Stimulated activated memory B cell treated with anti-CD40 and anti-IgM and Interleukin-4, amounts not matched to agents 10 μg/mL and 1 μg/mL and 100 μg/mL, for 72 hours (primary cell): ENCODE measurements around the gene COL8A2.
"Not testable (repeated sequence)": the region's sequence is repeated elsewhere in the genome, so short reads cannot be mapped to it uniquely, and the experiment has no call there.

Experiments
- ATAC-seq: fragments of 150-1000 bp; cut with Tn5 transposase; 2 replicates; pipeline ENCODE4 v1.10.0; 2021
- H3K27ac Mint-ChIP-seq: one replicate; pipeline ENCODE4 v1.8.0; 2022; ENCODE audit warnings: mild to moderate bottlenecking, mixed read lengths
- H3K27me3 Mint-ChIP-seq: one replicate; pipeline ENCODE4 v1.8.0; 2022; ENCODE audit warnings: mixed read lengths
- H3K36me3 Mint-ChIP-seq: one replicate; pipeline ENCODE4 v1.8.0; 2022; ENCODE audit warnings: mixed read lengths
- H3K4me1 Mint-ChIP-seq: one replicate; pipeline ENCODE4 v1.8.0; 2022; ENCODE audit warnings: mixed read lengths
- H3K4me3 Mint-ChIP-seq: one replicate; pipeline ENCODE4 v1.8.0; 2022; ENCODE audit warnings: mild to moderate bottlenecking, moderate library complexity, mixed read lengths
- H3K9me3 Mint-ChIP-seq: one replicate; pipeline ENCODE4 v1.8.0; 2022; ENCODE audit warnings: mixed read lengths

Gene COL8A2

DNA sequence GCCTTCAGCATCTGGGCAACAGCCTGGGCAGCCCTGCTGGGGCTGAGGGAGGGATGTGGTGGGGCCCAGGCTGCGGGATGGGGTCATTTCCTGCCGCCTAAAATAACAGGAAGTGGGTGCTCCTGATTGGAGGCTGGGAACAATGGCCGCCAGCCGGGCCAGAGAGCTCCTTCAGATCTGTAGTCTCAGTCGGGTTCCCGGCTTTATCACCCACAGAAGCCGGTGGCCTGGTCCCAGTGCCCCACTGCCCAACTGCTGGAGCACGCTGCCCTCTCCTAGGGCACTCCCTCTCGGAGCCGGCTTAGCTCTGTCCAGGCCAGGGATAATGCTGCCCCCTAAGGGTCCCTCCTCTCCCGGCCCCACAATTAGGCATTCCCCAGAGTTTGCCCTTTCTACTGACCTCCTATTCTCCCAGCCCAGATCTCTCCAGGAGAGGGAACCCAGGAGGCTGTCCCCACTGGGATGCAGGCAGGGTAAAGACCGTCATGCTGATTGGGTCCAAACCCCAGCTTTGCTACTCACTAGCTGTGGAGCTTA, 36.0 kb upstream of the COL8A2 start:
- Mint-ChIP-seq H3K4me1 (peaks cover 68% of the 10 kb centered on the region), H3K36me3 (peaks cover 9% of the 10 kb centered on the region), H3K27ac (peak overlapping the region; percentile 94), H3K4me3 (peak overlapping the region; percentile 79), H3K27me3 (no peaks in the 10 kb centered on the region), H3K9me3 (no peaks in the 10 kb centered on the region)
- peak; percentile 52 for ATAC-seq

DNA sequence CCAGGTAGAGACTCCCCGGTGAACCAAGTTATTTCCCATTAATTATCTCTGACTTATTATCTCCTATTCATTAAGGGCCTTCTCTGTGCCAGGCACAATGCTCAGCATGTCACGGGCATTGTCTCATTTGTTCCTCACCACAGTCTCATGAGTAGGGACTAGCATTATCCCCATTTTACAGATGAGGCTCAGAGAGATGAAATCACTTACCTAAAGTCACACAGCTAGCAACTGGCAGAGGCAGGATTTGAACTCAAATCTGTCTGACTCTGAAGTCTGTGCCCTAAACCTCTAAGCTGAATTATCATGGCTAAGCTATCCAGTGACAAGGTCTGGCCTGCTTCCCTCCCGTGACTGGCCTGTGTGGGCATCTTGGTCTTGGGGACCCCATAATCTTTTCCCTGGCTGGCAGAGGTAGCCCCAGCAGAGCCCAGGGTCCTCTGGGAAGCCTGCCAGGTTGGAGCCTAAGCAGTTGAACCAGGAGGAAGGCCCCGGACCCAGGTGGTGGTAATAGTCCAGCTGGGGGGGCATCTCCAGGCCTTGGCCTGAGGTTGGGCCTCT, 35.4 kb upstream of the COL8A2 start:
- no peak for ATAC-seq
- peaks cover 69% of the 10 kb centered on the region for H3K4me1 Mint-ChIP-seq
- H3K27ac Mint-ChIP-seq: peak overlapping the region; percentile 94
- no peaks in the 10 kb centered on the region for H3K9me3 Mint-ChIP-seq
- peak overlapping the region; percentile 79 for H3K4me3 Mint-ChIP-seq
- H3K27me3 Mint-ChIP-seq: no peaks in the 10 kb centered on the region
- peaks cover 9% of the 10 kb centered on the region for H3K36me3 Mint-ChIP-seq

DNA sequence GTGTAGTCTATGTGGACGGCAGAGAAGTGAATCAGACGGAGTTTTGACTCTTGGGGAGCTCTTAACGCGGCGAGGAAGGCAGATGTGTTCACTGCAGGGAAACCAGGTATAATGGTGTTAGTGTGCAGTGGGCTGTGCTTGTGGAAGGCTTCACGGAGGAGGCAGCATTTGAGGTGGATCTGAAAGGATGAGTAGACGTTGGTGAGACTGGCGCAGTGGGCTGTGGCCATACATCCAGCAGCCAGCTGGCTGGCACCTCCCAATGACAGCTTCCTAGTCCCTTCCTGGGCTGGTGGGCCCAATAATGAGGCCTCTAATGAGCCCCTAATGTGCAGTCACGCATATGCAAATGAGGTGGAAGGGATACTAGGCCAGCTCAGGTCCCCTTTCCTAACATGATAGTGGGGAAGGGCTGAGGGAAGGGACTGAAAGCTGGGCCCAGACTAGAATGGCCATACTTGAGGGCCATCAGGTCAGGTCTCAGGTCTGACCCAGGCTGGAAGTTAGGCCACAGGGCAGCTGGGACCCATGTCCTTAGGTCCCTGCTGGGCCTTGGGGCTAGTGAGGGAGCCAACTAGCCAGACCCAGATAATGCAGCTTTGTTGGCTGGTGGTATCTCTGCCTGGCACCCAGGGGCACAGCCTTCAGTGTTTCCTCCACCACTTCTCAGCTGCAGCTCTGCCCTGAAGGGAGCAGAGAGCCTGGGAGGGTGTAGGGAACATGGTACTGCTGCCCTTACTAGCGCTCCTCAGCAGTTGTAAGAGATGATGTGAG, 34.8 kb upstream of the COL8A2 start:
- no peaks in the 10 kb centered on the region for H3K27me3 Mint-ChIP-seq
- peak overlapping the region; percentile 94 for H3K27ac Mint-ChIP-seq
- peaks cover 74% of the 10 kb centered on the region for H3K4me1 Mint-ChIP-seq
- H3K9me3 Mint-ChIP-seq: no peaks in the 10 kb centered on the region
- peaks cover 8% of the 10 kb centered on the region for H3K36me3 Mint-ChIP-seq
- ATAC-seq: no peak
- no peak overlapping the region for H3K4me3 Mint-ChIP-seq

DNA sequence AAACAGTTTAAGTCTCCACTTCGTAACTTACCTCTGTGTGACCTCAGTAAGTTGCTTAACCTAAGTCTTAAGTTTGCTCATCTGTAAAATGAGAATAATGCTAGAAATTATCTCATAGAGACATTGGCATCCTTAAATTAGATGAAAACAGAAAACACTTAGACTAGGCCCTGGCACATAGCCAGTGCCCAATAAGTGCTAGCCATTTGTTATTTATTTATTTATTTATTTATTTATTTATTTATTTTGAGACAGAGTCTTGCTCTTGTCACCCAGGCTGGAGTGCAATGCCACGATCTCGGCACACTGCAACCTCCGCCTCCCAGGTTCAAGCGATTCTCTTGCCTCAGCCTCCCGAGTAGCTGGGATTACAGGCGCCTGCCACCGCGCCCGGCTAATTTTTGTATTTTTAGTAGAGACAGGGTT, 33.8 kb upstream of the COL8A2 start:
- peak overlapping the region; percentile 94 for H3K27ac Mint-ChIP-seq
- not testable (repeated sequence) for H3K9me3 Mint-ChIP-seq, H3K36me3 Mint-ChIP-seq, H3K27me3 Mint-ChIP-seq, ATAC-seq, H3K4me3 Mint-ChIP-seq
- peaks cover 73% of the 10 kb centered on the region for H3K4me1 Mint-ChIP-seq

DNA sequence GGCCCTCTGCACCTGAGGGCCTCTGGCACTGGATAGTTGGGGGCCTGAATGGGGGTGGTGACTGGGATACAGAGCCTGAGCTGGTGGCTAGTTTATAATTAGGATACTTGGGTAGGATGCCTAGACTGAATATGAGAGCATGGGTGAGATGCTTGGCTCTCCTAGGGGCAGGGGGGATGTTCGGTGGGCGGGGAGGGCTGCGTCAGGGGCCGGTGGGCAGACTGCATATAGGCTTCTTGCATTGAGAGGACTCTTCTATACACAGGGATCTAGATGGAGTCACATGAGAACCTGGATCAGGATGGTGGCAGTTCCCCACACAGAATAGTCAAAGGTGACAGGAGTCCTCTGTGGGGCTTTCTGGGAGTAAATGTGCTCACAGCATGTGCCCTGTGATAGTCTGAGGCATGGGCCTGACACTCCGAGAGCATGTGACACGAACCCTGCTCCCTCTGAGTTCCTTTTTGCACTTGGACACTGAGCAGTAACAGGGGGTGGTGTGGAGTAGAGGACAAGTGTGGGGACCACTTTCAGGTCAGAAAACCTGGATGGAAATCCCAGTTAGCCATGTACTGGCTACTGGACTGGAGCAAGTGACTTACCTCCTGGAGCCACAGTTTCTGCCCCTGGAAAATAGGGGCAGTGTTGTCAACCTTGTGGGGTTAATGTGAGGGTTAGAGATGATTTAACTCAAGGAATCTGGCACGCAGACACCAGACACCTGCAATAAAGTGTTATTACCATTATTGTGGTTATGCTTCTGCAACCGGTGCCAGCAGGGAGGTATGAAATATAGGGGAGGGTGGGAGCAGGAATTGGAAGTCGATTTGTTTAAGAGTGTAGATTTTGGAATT, 33.2 kb upstream of the COL8A2 start:
- no peak for ATAC-seq
- H3K4me1 Mint-ChIP-seq: peaks cover 79% of the 10 kb centered on the region
- H3K4me3 Mint-ChIP-seq: peak overlapping the region; percentile 96
- no peaks in the 10 kb centered on the region for H3K9me3 Mint-ChIP-seq
- no peaks in the 10 kb centered on the region for H3K36me3 Mint-ChIP-seq
- H3K27ac Mint-ChIP-seq: peak overlapping the region; percentile 99
- H3K27me3 Mint-ChIP-seq: no peaks in the 10 kb centered on the region

DNA sequence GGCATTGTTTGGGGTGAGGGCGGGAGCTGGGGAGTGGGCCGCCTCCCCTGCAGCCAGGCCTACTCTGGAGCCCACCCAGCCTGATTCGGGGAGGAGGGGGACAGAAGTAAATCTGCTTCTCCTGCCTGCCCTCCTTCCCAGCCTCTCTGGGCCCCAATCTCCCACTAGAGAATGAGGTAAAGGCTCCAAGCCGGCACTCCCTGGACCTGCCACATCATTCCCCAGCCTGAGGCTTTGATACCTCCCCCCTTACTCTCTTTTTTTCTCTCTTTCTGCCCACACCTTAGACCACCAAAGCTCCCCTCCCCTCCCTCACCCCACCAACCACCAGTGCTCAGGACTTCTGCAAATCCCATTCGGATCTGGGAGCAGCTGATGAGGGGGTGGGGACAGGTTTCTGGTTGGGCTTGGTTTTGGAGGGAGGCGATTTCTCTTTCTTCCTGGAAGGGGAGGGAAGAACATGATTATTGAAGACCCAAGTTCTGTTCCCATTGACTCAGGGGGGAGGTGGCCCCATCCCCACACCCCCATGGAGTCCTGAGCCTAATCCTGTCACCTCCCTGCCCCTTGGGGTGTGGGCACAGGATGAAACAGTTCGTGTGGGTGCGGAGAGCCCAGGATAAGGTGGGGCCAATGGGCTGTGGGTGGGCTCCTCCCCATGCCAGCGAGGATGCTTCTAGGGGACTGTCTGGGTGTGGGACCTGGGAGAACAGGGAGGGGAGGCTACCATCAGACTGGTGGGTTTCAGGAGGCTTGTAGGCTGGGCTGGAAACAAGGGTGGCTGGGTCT, 32.3 kb upstream of the COL8A2 start:
- H3K27me3 Mint-ChIP-seq: no peaks in the 10 kb centered on the region
- H3K4me3 Mint-ChIP-seq: peak overlapping the region; percentile 96
- H3K9me3 Mint-ChIP-seq: no peaks in the 10 kb centered on the region
- no peaks in the 10 kb centered on the region for H3K36me3 Mint-ChIP-seq
- H3K27ac Mint-ChIP-seq: peak overlapping the region; percentile 99
- ATAC-seq: no peak
- peaks cover 80% of the 10 kb centered on the region for H3K4me1 Mint-ChIP-seq

DNA sequence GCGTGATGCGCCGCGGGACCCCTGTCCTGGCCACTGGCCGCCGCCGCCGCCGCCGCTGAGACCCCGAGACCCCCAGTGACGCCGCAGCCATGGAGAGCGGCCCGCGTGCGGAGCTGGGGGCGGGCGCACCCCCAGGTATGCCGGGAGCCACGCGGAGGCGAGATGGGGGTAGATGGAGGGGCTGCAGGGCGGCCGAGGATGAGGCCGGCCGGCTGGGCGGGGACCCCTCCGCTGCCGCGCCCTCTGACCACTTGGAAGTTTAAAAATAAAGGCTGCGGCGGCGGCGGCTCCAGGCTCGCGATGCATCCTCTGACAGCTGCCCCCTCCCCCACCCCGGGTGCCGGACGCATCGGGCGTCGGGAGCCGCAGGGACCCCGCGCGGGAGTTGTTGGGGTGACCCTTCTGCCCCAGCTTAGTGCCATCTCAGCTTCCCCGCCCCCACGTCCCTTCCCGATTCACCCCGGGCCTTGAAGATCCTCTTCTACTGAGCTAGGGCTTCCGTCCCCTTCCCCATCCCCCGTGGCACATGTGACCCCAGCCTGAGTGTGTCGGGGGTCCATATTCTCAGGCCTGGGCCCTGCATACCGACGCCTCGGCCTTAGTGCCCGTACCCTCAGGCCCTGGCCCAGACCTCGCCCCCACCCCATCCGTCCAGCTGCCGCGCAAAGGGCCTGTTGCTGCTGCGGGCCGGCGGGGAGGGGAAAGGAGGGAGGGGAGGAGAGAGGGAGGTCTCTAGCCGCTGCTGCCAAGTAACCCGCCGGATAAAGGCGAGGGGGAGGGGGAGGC, 31.5 kb upstream of the COL8A2 start:
- no peaks in the 10 kb centered on the region for H3K36me3 Mint-ChIP-seq
- H3K4me3 Mint-ChIP-seq: peak overlapping the region; percentile 96
- H3K27ac Mint-ChIP-seq: peak overlapping the region; percentile 99
- no peaks in the 10 kb centered on the region for H3K9me3 Mint-ChIP-seq
- peaks cover 80% of the 10 kb centered on the region for H3K4me1 Mint-ChIP-seq
- H3K27me3 Mint-ChIP-seq: no peaks in the 10 kb centered on the region
- peak; percentile 10 for ATAC-seq

DNA sequence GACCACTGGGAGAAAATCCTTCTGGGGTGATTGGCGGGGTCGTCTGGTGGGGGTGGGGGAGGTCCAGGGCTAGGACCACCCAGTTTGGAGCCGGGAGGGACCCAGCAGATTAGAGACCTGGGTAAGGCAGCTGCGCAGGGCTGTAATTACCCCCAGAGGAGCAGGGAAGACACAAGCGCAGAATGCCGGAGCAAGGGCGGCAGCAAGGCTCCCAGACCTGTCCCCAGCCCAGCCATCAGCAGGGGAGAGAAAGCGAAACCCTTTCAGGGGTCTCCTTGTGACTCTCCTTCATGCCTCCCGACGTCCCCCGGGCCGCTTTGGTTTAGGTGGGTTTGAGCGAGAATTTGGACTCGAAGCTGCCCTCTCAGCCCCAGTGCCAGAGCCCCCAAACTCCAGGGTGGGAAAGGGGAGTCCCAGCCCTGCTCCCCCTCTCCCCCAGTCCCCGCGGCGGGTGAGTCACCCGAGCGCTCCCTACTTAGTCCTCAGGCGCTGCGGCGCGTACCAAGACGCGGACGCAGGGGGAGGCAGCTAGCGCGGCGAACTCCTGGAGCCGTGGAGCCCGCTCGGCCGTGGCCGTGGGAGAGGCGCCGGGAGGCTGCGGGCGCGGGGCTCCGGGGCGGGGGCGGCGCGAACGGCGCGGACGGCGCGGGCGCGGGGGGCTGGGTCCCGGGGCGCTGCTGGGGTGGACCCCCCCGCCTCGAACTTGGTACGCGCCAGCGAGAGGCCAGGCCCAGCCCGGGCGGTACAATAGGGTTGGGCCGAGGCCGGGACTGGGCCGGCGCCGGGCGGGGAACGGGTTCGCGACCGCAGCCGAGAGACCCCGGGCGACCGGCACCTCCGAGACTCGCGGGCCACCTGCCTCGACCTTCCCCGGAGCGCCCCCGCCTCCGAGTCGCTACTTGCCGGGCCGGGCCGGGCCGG, 30.6 kb upstream of the COL8A2 start, which contains the start of gene MAP7D1:
TSS of gene MAP7D1 (plus strand) at position 753 of the 921 bp plus-strand sequence. CDS start 258 bp downstream, outside the sequence.
- Mint-ChIP-seq H3K27me3 (no peaks in the 10 kb centered on the region), H3K27ac (peak within 1 kb of the TSS; percentile 99), H3K36me3 (no peaks in the 10 kb centered on the region), H3K4me1 (peaks cover 80% of the 10 kb centered on the region), H3K9me3 (no peaks in the 10 kb centered on the region), H3K4me3 (peak within 1 kb of the TSS; percentile 96)
- peak; percentile 91 for ATAC-seq

DNA sequence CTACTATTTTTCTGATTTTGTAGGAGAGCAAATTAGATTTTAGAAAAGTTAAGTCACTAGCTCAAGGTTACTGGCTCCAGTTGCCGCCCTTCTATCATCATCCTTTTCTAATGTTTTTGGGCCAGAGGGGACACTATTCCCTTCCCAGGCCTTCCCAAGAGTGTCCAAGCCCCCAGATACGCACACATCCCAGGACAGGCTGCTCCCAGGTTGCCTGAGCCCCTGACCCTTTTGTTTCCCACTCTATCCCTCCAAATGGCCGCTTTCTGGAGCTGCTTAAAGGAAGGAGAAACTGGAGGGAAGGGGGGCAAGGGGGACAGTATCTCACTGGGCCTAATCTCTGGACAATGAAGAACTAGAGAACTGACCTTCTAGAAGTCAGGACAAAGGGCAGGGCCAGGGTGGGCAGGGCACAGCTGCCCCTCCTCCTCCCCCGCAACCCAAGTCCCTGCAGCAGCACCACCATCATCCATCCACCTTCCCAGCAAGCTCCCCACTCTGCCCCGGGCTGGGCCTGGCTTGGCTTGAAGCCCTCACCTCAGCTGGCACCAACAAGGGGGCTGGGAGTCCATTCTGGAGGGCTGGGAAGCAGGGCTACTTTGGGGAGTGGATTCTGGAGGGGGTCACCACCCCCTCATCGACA, 29.9 kb upstream of the COL8A2 start:
- Mint-ChIP-seq H3K27ac (peak overlapping the region; percentile 99), H3K4me1 (peaks cover 80% of the 10 kb centered on the region), H3K9me3 (no peaks in the 10 kb centered on the region), H3K27me3 (no peaks in the 10 kb centered on the region), H3K36me3 (no peaks in the 10 kb centered on the region), H3K4me3 (peak overlapping the region; percentile 87)
- ATAC-seq: no peak

DNA sequence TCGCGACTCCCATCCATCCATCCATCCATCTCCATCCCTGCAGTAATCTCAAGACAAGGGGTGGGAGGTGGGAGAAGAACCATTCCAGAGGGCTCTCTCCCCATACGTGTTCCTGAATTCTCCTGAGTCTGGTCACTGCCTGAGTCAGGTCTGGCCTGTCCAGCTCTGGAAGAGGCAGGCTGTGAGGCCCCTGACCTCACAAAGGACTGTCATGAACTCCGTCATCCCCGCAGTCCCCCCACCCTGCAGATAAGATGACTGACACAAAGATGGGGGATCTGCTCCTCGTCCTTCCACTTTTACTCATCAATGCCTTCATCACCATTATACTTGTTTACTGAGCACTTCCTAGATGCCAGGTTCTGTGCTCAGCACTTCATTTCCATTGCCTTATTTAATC, 29.3 kb upstream of the COL8A2 start:
- Mint-ChIP-seq H3K36me3 (no peaks in the 10 kb centered on the region), H3K9me3 (no peaks in the 10 kb centered on the region), H3K4me1 (peaks cover 79% of the 10 kb centered on the region), H3K4me3 (peak overlapping the region; percentile 87), H3K27me3 (no peaks in the 10 kb centered on the region), H3K27ac (peak overlapping the region; percentile 99)
- ATAC-seq: no peak

DNA sequence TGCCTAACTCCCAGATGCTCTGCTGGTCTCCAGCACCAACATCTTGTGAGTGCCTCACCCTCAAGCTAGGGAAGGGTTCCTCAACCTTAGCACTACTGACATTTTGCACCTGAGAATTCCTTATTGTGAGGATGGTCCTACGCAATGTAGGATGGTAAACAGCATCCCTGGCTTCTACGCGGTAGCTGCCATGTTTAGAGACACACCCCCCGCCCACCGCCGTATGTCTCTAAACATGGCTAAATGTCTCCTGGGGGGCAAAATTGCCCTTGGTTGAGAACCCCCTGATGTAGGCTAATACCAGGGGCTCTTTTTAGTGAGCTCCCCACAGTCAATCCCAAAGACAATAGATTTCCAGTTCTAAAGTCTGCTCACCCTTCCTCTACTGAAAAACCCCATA, 28.5 kb upstream of the COL8A2 start:
- no peak for ATAC-seq
- no peaks in the 10 kb centered on the region for H3K9me3 Mint-ChIP-seq
- no peak overlapping the region for H3K4me3 Mint-ChIP-seq
- H3K27me3 Mint-ChIP-seq: no peaks in the 10 kb centered on the region
- peak overlapping the region; percentile 94 for H3K27ac Mint-ChIP-seq
- H3K36me3 Mint-ChIP-seq: no peaks in the 10 kb centered on the region
- H3K4me1 Mint-ChIP-seq: peaks cover 73% of the 10 kb centered on the region

DNA sequence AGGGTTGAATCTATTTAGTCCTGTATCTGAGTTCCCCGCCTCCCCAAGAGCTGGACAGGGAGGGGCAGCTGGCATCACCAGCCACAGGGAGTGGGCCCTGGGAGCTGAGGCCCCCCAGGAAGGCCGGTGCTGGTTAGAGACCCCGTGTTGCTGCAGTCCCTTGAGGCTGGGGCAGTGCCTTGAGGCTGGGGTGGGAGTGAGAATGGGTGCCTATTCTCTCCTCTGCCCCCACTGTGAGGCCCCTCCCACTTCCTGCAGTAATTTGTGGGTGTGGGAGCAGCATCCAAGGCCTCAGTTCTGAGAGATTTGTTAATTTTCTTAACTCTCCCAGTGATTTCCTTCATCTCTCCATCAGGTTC, 26.8 kb upstream of the COL8A2 start:
- no peaks in the 10 kb centered on the region for H3K9me3 Mint-ChIP-seq
- peak overlapping the region; percentile 36 for H3K4me3 Mint-ChIP-seq
- peaks cover 71% of the 10 kb centered on the region for H3K4me1 Mint-ChIP-seq
- no peak for ATAC-seq
- no peaks in the 10 kb centered on the region for H3K27me3 Mint-ChIP-seq
- no peaks in the 10 kb centered on the region for H3K36me3 Mint-ChIP-seq
- H3K27ac Mint-ChIP-seq: peak overlapping the region; percentile 94
